Measurements from ENCODE around the gene KLHL25.
A peak's percentile ranks its signal among the peaks of the same experiment; 100 is the strongest.
"Not testable (repeated sequence)": the region's sequence is repeated elsewhere in the genome, so short reads cannot be mapped to it uniquely, and the experiment has no call there.

The KLHL25 gene, protein sequence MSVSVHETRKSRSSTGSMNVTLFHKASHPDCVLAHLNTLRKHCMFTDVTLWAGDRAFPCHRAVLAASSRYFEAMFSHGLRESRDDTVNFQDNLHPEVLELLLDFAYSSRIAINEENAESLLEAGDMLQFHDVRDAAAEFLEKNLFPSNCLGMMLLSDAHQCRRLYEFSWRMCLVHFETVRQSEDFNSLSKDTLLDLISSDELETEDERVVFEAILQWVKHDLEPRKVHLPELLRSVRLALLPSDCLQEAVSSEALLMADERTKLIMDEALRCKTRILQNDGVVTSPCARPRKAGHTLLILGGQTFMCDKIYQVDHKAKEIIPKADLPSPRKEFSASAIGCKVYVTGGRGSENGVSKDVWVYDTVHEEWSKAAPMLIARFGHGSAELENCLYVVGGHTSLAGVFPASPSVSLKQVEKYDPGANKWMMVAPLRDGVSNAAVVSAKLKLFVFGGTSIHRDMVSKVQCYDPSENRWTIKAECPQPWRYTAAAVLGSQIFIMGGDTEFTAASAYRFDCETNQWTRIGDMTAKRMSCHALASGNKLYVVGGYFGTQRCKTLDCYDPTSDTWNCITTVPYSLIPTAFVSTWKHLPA

DNA sequence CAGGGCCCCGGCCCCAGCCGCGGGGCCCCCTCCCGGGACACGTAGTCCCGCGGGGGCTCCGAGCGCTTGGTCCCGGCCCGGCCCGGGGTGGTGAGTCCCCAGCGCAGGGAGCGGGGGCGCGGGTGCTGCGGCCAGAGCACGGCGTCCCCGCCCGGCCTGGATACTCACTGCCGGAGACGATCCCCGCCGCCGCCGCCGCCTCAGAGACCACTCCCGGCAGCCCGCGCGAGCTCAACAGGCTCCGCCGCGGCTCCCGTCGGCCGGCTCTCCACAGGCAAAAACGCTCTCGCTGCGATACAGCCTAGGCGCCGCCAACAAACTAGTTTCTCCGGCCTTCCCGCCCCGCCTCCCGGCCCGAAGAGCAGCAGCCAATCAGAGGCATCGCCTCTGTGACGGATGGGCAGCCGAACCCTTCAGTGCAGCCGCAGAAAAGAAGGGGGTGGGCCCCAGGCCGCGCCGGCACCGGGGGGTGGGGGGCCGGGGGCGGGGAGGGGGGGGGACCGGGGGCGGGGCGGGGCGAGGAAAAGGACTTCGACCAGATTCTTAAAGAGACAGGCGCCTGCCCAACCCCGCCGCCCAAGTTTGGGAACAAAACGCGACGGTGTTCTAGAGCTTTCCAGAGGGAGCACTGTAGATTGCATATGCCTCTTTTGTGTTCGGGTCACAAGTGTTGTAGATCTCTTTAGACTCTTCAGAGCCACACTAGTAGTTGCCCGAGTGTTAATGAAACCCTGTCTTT lies at the start of gene KLHL25:
KLHL25 (minus strand) TSS at position 328 of the 739 bp plus-strand sequence. CDS start 25,115 bp downstream, outside the sequence.
- peak; percentile 75 to 77 for DNase-seq (ENCODE audit: low read depth in 2 of 2)

DNA sequence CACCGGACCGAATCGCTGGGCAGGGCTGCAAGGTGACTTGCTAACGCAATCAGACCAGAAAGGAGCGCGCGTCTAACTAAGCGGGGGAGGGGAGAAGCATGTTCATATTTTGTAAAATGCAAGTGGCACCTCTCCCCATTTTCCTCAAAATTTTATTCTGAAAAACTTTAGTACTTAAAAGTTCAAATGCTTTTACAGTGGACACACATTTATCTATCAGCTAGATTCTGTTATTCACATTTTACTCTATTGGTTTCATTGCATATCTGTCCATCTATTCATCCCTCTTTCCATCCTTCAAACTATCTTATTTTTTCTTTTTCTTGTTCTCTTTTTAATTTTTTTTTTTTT lies 46.1 kb upstream of the KLHL25 start:
- no peak for DNase-seq (ENCODE audit: low read depth in 2 of 2)

DNA sequence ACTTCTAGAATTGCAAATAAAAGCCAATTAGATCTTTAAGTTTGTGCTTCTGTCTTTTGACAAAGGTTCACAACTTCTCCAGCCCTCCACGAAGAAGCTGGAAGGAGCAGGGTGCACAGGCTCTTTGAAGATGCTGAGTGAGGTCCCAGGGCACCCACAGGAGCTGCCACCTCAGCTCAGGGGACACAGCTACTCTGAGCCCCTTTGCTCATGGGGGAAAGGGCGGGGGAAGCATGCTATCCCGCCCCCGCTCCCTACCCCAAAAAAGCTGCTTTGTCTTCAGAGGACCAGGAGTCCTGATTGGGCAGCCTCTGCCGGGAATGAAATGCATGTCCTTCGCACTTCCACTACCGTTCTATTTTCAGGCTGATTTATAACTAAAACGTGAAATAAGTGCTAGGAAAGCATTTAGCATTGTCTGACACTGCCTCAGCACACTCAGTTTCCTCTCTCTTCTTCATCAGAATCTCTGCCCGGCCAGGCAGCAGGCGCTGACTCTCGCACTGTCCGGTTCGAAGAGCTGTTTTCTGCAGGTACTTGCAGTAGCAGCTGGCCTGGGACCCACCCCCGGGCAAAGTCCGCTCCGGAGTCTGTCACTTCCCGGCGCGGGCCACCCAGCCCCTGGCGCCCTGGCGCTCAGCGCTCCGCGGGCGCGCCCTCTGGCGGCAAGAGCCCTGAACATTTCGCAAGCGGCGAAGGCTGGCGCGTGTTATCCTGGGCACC lies 45.5 kb upstream of the KLHL25 start:
- DNase-seq (ENCODE audit: low read depth in 2 of 2) = peak; percentile 44 to 74

DNA sequence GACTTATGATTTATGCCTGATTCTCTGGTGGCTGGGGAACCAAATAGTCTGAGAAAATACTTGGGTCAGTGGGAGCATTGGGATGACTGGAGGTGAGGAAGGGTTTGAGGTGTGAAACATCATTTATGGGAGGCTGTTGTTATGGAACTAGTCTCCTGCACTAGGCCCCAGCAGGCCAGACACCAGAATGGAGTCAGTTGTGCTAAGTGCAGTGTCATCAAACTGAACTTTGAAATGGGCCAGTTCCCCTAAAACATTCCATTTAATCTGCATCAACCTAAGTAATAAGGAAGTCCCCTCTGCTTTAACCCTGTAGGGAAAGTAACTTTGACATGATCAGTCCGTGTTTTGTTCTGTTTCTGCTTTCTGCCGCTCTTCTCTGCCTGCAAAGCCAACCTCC lies 44.9 kb upstream of the KLHL25 start:
- no peak for DNase-seq (ENCODE audit: low read depth in 2 of 2)

DNA sequence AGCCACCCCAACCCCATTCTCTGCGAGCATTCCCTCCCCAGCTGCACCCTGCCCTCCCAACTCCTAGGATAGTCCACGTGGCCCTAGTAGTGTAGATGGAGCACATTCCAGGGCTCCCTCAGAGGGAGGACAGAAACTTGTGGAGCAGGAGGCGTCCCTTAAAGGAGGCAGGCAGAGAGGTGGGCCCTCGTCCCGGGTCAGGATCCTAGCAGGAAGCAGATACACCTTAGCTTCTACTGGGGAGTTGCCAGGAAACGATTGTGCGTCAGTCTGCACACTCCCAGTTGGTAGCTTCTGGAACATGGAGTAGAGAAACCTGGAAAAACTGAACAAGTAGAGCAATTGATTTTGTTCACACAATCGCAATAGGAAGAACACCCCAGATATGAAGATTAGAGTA lies 43.9 kb upstream of the KLHL25 start:
- no peak for DNase-seq (ENCODE audit: low read depth in 2 of 2)

DNA sequence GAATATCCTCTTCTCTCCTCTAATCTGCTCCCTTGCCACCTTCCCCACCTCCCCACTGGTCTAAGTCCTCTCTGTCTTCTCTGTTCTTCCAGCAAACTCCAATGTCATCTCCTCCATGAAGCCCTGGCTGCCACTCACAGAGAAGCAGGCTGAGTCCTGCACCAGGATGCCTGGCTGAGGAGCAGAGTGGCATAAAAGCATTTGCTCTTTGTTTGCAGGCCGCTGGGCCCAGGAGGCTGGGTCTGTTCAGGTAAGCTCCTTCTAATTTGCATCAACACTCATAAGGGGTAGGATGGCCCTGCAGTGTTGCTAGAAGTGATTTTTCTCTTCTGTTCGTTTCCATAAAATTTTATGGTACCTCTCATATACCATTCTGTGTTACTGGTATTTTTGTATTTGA lies 43.2 kb upstream of the KLHL25 start:
- DNase-seq (ENCODE audit: low read depth in 2 of 2) = no peak

DNA sequence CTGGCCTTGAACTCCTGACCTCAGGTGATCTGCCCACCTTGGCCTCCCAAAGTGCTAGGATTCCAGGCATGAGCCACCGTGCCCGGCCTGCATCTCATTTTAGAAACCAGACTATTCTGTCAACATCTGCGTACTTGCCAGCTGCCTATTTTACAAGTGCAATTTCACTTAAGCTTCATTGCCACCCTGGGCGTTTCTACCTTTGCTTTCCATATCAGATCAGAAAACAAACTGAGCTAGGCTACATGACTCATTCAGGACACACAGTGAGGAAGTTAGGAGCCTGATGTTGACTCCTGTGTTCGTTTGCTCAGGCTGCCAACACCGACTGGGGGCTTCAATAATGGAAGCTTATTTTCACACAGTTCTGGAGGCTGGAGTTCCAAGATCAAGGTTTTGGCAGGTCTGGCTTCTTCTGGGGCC lies 42.3 kb upstream of the KLHL25 start:
- no peak for DNase-seq (ENCODE audit: low read depth in 2 of 2)

DNA sequence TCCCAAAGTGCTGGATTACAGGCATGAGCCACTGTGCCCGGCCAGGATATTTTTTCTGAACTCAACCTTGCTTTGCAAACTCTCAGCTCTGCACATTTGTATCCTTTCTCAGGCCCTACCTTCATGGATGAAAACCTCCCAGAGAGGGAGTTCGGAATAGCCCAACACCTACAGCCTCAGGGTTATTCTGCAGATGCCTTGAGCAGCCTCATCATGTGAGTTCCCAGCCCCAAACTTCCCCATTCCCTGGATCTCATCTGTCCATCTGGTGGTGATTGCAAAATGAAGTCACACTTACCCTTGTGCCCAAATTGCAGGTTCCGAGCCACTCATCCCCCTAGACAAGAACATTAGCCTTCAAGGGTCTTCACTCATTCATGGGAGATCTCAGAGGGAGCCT lies 39.9 kb upstream of the KLHL25 start:
- DNase-seq (ENCODE audit: low read depth in 2 of 2) = no peak

DNA sequence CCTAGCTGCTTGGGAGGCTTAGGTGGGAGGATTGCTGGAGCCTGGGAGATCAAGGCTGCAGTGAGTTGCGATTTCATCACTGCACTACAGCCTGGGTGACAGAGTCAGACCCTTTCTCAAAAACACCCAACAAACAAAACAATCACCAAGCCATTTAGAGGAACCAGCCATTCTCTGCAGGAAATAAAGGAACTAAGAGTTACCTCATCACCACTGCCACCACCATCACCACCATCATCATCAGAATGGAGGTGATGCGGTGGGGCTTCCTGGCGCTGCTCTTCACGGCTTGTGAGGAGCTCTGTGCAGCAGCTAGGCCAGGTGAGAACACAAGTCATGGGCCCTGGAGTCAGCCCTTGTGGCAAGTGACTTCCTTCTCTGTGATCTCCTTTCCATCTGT lies 37.7 kb upstream of the KLHL25 start:
- DNase-seq (ENCODE audit: low read depth in 2 of 2) = no peak

DNA sequence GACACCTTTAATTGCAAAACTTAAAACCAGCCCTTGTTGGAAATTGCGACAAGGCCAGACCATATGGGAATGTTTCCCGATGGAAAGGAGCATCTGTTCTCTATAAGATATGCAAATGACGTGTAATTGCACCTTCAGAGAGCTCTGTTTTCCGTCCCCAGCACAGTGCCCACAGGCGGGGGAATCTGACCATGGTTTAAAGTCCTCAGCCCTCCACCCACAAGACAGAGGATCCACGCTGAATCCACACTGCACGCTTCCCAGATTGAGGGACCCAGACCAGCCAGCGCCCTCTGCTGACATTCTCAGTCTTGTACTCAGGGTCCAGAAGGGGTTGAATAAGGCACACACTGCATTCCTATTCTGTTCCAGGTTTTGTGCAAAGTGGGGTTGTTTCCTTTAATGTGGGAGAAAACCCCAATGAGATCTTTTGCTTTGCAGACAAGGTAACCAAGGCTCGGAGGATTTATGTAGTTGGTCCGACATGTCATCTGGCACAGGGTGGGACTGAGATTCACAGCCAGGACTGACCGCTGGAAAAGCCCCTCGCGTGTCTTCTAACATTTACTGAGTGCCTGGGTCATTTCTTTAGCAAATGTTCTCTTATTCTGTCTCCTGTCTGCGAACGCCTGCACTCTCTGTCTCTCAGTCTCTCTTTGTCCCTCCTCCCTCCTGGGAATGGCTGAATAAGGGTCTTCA lies 36.8 kb upstream of the KLHL25 start:
- peak in 1 of 2 donors; percentile 8 for DNase-seq (ENCODE audit: low read depth in 2 of 2)

DNA sequence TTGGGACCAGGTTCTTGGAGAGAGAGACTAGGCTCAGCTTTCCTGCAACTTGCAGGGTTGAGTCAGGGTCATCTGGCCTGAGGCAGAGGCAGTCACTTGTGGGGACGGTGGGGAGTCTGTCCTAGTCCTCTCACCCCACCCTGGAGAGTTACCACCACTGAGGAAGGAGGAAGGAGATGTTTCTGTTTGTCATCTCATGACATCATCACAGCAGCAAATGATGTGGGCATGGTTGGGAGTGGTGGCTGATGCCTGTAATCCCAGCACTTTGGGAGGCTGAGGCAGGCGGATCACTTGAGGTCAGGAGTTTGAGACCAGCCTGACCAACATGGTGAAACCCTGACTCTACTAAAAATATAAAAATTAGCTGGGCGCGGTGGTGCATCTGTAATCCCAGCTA lies 35.0 kb upstream of the KLHL25 start:
- DNase-seq (ENCODE audit: low read depth in 2 of 2) = not testable (repeated sequence)

DNA sequence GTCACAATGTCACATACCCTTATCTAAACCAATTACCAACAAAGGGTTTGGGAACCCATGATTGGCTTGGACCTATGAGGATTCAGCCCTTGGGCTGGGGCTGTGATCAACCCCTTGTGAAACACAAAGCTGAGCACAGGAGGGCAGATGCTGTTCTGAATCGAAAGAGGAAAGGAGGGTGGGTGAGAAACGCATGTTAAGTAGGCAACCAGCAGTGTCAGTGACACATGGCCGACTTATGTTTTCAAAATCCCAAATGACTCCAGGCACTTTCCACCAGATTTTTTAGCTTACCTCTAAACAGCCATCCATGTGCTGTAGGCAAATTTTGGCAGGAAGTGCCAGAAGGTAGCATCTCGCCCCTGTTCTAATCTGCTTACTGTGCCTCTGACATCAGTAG lies 34.1 kb upstream of the KLHL25 start:
- no peak for DNase-seq (ENCODE audit: low read depth in 2 of 2)

DNA sequence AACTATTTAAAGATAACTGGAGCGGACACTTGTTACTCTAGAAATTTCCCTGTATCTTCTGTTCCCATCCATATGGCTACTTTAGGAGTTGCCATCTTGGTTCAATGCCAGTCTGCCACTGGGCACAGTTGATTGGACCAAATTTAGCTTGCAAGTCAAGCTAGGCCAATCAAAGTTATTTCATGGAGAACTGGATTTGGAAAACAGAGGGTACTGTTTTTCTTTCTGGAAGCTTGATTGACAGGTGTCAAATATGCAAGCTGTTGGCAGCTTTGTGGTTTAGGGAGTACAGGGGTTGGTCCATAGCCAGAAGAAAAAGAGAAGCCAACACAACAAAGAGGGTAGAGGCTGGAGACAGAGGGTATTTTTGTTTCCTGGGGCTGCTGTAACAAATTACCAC lies 33.4 kb upstream of the KLHL25 start:
- no peak for DNase-seq (ENCODE audit: low read depth in 2 of 2)

DNA sequence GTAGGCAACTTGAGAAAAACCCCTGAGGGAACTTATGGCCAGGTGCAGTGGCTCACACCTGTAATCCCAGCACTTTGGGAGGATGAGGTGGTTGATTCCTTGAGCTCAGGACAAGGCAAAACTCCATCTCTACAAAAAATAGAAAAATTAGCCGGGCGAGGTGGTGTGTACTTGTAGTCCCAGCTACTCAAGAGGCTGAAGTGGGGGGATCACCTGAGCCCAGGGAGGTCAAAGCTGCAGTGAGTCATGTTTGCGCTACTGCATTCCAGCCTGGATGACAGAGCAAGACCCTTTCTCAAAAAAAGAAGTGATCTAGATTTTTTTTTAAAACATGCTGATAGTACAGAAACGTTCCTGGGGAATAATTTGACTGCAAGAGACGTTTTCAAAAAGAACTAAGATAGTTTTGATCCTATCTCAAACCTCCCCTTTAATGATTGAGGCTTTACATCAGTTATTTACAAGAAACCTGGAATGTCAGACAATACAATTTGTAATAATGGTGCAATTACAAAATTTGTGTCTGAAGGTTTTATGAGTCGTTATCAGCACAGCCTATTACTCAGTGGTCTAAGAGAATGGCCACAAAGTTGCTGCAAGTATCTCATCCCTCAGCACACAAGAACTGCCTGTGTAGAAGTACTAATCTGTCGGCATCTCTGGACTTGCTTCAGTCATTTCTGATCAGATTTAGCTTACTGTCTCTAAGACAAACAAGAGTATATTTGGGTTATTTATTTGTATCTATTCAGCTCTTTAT lies 32.2 kb upstream of the KLHL25 start:
- no peak for DNase-seq (ENCODE audit: low read depth in 2 of 2)

DNA sequence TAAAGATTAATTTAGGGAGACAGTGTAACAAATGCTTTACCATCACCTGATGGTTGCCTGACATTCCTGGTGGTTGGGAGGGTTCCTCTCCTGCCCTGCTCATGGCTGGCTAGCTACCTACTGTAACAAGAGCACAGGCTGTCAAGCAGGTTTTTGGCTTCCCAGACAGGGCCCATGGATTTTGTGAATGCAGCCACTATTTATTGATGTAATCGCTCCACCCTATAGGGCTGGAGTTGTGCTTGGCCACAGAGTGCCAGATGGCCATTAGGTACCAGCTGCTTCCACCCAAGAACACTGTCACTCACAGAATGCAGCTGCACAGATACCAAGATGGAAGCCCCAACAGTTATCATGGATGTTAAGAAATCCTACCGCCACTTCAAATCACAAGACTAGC lies 31.0 kb upstream of the KLHL25 start:
- no peak for DNase-seq (ENCODE audit: low read depth in 2 of 2)

DNA sequence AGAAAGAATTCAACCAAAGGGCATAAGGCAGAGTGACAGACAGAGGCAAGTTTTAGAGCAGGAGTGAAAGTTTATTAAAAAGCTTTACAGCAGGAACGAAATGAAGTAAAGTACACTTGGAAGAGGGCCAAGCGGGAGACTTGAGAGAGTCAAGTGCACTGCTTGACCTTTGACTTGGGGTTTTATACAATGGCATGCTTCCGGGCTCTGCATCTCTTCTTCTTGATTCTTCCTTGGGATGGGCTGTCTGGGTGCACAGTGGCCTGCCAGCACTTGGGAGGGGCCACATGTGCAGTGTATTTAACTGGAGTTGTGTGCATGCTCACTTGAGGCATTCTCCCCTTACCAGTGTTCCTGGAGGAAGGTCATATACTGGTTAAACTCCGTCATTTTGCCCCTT lies 30.4 kb upstream of the KLHL25 start:
- no peak for DNase-seq (ENCODE audit: low read depth in 2 of 2)

DNA sequence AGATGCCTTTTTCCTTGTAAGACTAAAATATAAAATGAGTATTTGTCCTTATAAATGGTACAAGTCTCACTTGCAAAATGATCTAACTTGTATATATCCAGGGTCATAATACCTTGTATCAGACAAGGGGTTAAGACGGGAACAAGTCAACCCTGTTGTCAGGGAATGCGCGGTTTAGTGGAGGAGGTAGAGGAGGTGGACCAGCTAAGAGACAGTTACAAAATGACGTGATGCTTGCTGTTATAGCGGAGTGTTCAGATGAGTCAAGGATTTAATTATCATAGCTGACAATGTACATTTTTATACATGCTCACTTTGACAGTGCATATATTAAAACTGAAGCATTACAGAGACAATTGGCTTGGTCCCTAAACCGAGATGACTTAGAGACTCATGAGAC lies 26.8 kb upstream of the KLHL25 start:
- no peak for DNase-seq (ENCODE audit: low read depth in 2 of 2)

DNA sequence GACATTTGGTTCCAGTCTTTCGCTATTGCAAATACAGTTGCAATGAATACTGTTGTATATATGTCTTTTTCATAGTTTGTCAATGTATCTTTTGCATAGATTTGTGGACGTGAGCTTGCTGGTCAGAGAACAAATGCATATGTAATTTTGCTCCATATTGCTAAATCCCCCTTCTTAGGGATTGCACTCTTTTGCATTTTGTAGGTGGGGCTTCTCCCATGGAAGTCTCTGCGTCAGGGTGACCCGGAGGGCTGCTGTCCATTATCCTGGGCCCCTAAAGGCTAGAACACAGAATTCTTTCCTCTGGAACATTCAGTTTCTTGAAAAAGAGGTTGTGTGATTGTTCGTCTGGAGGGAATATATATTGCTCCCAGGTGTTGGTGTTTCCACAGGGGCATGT lies 25.2 kb upstream of the KLHL25 start:
- no peak for DNase-seq (ENCODE audit: low read depth in 2 of 2)

DNA sequence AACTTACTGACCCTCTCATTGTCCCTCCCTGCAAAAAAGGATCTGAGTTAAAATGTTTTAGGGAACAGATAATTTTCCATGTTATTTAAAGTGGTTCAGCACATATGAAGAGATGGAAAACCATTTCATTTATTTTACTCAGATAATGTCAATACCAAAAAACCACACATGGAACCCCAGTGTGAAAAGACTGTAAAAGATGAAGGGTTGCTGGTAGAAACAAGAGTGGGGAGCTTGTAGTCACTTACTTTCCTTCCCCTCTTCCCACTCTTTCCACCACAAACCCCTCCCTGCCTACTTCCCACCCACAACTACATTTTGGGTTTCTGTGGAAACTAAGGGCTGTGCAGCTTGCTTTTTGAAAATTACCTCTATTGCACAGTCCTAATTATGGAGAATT lies 18.5 kb upstream of the KLHL25 start:
- no peak for DNase-seq (ENCODE audit: low read depth in 2 of 2)

DNA sequence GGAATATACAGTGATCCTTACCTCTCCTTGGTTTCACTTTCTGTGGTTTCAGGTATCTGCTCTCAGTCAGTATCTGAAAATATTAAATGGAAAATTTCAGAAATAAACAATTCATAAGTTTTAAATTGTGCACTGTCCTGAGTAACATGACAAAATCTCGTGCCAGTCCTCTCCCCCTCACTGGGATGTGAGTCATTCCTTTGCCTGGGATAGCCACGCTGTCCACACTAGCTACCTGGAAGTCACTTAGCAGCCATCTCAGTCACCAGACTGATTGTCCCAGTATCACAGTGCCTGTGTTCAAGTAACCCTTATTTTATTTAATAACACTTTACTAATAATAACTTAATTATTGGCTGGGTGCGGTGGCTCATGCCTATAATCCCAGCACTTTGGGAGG lies 15.3 kb upstream of the KLHL25 start:
- DNase-seq (ENCODE audit: low read depth in 2 of 2) = no peak

DNA sequence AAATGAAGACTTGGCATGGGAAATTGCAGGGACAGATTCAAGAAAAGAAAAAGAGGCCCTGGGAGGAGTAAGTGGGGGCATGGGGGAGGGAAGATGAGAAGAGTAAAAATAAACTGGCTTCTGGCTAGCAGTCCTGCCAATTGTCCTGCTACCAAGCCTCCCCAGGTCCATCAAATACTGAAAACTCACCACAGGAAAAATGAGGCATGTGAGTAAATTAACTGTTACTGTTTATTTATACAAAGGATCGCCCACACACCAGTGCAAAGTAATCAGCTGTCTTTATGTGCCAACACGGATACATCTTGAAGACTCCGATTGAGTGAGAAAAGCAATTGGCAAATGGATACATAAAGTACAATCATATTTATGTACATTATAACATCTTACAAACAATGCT lies 10.7 kb upstream of the KLHL25 start:
- no peak for DNase-seq (ENCODE audit: low read depth in 2 of 2)
